T-helper 17 cell (primary cell): ENCODE results near the gene L3MBTL1. TPM values are rescaled to one million over a fixed set of nuclear protein-coding genes. Genes with fewer than 3 reads are reported as not detected.
"Not testable (repeated sequence)": the region's sequence is repeated elsewhere in the genome, so short reads cannot be mapped to it uniquely, and the experiment has no call there.

Source experiments
- ATAC-seq: fragments of 150-1000 bp; cut with Tn5 transposase; 2 replicates; pipeline ENCODE4 v1.10.0; 2021; ENCODE audit warnings: mild to moderate bottlenecking, moderate library complexity
- DNase-seq, 3 donors: peaks; one replicate each; pipeline versions ENCODE4 v3.0.0 to v3.0.0-alpha.2; 2020 to 2021
- H3K9me3 ChIP-seq: one replicate; pipeline ENCODE4 v1.7.0; 2013; ENCODE audit warnings: low read length, mild to moderate bottlenecking; ENCODE audit not compliant: control insufficient read depth, poor library complexity, severe bottlenecking
- H3K27ac Mint-ChIP-seq: one replicate; pipeline ENCODE4 v1.8.0; 2022; ENCODE audit warnings: mild to moderate bottlenecking, moderate library complexity, mixed read lengths
- H3K27me3 Mint-ChIP-seq: one replicate; pipeline ENCODE4 v1.8.0; 2022; ENCODE audit warnings: mixed read lengths
- H3K36me3 Mint-ChIP-seq: one replicate; pipeline ENCODE4 v1.8.0; 2022; ENCODE audit warnings: low read depth, mixed read lengths
- H3K4me1 Mint-ChIP-seq: one replicate; pipeline ENCODE4 v1.8.0; 2022; ENCODE audit warnings: mild to moderate bottlenecking, mixed read lengths
- H3K4me3 Mint-ChIP-seq: one replicate; pipeline ENCODE4 v1.8.0; 2022; ENCODE audit warnings: mild to moderate bottlenecking, moderate library complexity, mixed read lengths
- total RNA-seq, 4 donors: library from RNA in 2 of 4; stranded (reverse) in 2 of 4; gene quantifications; one replicate each; pipeline ENCODE4 v1.2.3 and lab custom pipeline; 2022 to 2026

The L3MBTL1 gene
- total RNA-seq, 2 donors from 2014 or later: 9.9 to 11.6 TPM

DNA sequence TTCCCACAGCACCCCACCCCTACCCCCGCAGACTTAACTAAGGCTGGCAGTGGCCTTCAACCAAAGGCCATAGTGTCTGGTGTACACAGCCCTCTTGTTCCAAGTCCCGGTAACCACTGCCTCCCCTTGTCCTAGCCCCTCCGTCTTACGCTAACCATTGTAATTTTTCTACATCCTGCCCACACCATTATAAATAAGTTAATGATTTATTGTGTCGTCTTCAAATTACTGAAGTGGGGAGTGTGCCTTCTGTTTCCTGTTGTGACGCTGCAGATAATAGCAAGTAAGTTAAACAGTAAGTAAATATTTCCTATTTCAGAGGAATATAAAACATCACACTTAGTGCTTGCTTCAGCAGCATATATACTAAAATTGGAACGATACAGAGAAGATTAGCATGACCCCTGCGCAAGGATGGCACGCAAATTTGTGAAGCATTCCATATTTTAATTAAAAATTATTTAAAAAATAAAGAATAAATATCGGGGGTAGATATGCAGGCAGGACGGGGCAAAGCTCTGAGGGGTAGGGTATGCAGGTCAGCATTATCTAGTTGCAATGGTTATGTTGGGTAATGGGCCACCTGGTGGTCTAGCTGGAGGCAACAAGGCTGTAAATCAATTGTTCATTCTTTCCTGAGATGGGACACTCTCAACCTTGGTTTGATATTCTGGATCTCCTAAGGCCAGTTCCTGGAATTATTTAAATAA, 34.7 kb upstream of the L3MBTL1 start:
- Mint-ChIP-seq H3K36me3 (no peaks in the 10 kb centered on the region), H3K27ac (no peak overlapping the region), H3K4me3 (no peak overlapping the region), H3K27me3 (no peaks in the 10 kb centered on the region), H3K4me1 (no peaks in the 10 kb centered on the region)
- ATAC-seq (no peak), DNase-seq (no peak)
- H3K9me3 ChIP-seq: no peaks in the 10 kb centered on the region

DNA sequence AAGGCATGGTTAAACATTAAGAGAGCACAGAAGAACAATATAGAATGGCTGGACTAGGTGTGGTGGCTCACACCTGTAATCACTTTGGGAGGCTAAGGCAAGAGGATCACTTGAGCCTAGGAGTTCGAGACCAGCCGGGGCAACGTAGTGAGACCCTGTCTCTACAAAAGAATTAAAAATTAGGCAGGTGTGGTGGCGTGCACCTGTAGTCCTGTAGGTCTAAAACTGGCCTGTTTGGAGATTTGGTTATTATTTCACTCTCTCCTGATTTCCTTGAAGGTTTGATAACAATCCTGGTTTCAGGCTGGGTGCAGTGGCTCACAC, 34.2 kb upstream of the L3MBTL1 start:
- no peak for DNase-seq
- H3K4me1 Mint-ChIP-seq: no peaks in the 10 kb centered on the region

DNA sequence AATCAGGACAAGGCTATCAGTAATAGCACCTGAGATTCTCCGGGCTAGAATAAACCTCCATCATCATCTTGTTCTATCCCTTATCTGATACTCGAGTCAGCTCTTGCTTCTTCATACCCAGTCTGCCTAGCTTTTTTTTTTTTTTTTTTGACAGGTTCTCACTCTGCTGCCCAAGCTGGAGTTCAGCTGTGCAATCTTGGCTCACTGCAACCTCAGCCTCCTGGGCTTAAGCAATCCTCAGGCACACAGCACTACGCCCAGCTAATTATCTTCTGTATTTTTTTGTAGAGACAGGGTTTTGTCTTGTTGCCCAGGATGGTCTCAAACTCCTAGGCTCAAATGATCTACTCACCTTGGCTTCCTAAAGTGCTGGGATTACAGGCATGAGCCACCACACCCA, 30.3 kb upstream of the L3MBTL1 start:
- no peaks in the 10 kb centered on the region for H3K4me1 Mint-ChIP-seq
- H3K36me3 Mint-ChIP-seq: no peaks in the 10 kb centered on the region
- H3K4me3 Mint-ChIP-seq: no peak overlapping the region
- ATAC-seq: no peak
- DNase-seq: no peak
- no peak overlapping the region for H3K27ac Mint-ChIP-seq
- H3K9me3 ChIP-seq: no peaks in the 10 kb centered on the region
- H3K27me3 Mint-ChIP-seq: no peaks in the 10 kb centered on the region

More for the DNA sequence above, 34.2 kb upstream of the L3MBTL1 start:
- no peaks in the 10 kb centered on the region for H3K27me3 Mint-ChIP-seq
- no peaks in the 10 kb centered on the region for H3K36me3 Mint-ChIP-seq
- H3K4me3 Mint-ChIP-seq: no peak overlapping the region
- ATAC-seq: no peak
- no peak overlapping the region for H3K27ac Mint-ChIP-seq
- H3K9me3 ChIP-seq: no peaks in the 10 kb centered on the region

DNA sequence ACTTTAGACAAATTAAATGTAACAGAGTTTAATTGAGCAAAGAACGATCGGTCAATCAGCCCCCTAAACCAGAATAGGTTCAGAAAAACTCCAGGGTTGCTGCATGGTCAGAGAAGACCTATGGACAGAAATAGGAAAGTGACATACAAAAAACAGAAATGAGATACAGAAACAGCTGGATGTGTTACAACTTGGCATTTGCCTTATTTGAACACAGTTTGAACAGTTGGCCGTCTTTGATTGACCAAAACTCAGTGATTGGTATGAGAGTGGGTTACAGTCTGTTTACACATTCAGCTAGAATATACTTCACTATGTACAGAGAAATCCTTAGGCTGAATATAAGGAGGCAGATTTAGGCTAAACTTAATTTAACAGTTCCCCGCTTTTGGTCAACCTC, 29.9 kb upstream of the L3MBTL1 start:
- H3K9me3 ChIP-seq: no peaks in the 10 kb centered on the region
- ATAC-seq (no peak), DNase-seq (no peak)
- Mint-ChIP-seq H3K4me3 (no peak overlapping the region), H3K27me3 (no peaks in the 10 kb centered on the region), H3K27ac (no peak overlapping the region), H3K4me1 (no peaks in the 10 kb centered on the region), H3K36me3 (no peaks in the 10 kb centered on the region)

DNA sequence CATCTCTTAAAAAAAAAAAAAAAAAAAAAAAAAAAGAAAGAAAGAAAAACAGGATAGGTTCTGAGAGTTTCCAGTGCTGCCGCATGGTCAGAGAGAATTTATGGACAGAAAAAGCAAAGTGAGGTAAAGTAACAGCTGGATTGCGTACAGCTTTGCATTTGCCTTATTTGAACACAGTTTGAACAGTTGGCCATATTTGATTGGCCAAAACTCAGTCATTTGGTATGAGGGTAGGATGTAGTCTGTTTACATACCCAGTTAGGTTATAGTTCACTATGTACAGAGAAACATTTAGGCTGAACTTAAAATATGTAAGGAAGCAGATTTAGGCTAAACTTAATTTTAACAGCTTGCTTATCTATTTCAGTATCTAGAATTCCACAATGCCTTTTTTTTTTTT, 17.5 kb upstream of the L3MBTL1 start:
- ATAC-seq (no peak), DNase-seq (no peak)
- H3K4me3 Mint-ChIP-seq: no peak overlapping the region
- no peaks in the 10 kb centered on the region for H3K9me3 ChIP-seq
- no peaks in the 10 kb centered on the region for H3K4me1 Mint-ChIP-seq
- peaks cover 14% of the 10 kb centered on the region for H3K27me3 Mint-ChIP-seq
- no peaks in the 10 kb centered on the region for H3K36me3 Mint-ChIP-seq
- no peak overlapping the region for H3K27ac Mint-ChIP-seq

DNA sequence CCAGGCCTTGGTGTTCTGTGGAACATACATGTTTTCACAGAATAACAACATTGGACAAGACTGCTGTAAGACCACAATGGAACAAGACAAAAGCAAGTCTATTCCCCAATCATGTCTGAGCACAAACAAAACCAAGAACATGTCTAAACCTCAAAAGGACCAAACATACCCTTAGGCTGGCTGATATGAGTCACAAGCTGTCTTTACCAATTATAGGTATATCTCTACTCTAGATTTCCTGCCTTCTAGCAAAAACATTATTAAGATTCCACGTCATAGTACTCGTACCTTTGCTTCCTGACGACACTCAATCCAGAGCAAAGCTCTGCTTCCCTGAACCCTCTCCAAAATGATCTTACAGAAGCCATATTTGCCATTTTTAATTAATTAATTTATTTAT, 15.4 kb upstream of the L3MBTL1 start:
- H3K27ac Mint-ChIP-seq: no peak overlapping the region
- no peaks in the 10 kb centered on the region for H3K36me3 Mint-ChIP-seq
- no peaks in the 10 kb centered on the region for H3K9me3 ChIP-seq
- DNase-seq (no peak), ATAC-seq (no peak)
- peaks cover 14% of the 10 kb centered on the region for H3K27me3 Mint-ChIP-seq
- no peak overlapping the region for H3K4me3 Mint-ChIP-seq
- no peaks in the 10 kb centered on the region for H3K4me1 Mint-ChIP-seq

DNA sequence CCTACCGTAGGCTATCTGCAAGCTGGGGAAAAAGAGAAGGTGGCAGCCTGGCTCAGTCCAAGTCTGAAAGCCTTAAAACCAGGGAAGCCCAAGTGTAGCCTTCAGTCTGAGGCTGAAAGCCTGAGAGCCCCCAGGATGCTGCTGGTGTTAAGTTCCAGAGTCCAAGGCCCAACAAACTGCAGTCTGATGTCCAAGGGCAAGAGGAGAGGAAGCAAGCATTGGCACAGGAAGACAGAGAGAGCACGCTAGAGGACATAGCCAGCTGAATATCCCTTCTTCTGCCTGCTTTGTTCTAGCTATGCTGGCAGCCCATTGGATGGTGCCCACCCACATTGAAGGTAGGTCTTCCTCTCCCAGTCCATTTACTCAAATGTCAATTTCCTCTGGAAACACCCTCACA, 12.1 kb upstream of the L3MBTL1 start:
- H3K9me3 ChIP-seq: no peaks in the 10 kb centered on the region
- Mint-ChIP-seq H3K27me3 (peaks cover 14% of the 10 kb centered on the region), H3K36me3 (no peaks in the 10 kb centered on the region), H3K4me3 (no peak overlapping the region), H3K4me1 (no peaks in the 10 kb centered on the region), H3K27ac (no peak overlapping the region)
- no peak for DNase-seq
- no peak for ATAC-seq

DNA sequence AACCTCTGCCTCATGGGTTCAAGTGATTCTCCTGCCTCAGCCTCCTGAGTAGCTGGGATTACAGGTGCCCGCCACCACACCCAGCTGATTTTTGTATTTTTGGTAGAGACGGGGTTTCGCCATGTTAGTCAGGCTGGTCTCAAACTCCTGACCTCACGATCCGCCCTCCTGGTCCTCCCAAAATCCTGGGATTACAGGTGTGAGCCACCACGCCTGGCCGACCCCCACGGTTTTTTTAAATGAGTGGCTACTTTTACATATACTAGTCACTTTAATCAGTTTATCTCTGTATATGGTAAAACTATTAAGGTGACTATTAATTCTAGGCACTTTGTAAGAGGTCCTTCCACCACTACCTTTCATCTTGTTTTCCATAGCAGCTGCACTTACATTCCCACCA, 5.5 kb upstream of the L3MBTL1 start:
- not testable (repeated sequence) for H3K4me3 Mint-ChIP-seq, H3K9me3 ChIP-seq, ATAC-seq, DNase-seq, H3K36me3 Mint-ChIP-seq, H3K4me1 Mint-ChIP-seq
- peak overlapping the region; percentile 51 for H3K27ac Mint-ChIP-seq
- peaks cover 39% of the 10 kb centered on the region for H3K27me3 Mint-ChIP-seq

DNA sequence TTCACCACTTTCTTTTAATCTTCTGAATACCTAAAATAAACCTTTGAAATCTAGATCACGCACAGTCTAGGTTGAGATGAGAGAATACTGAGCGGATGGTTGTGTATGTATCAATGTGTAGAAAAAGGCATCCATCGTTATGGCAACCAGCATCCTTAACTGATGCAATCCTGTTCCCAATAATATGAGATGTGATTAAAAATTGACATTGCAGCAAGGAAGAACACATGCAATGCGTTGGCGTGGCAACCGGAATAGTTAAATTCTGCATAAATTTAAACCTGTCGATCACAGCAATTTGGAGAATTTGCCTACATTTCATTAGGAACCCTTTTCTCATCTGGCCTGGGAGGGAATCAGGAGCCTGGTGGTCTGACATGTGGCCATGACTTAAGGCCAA, 1.3 kb upstream of the L3MBTL1 start:
- no peak overlapping the region for H3K4me3 Mint-ChIP-seq
- peaks cover 3% of the 10 kb centered on the region for H3K4me1 Mint-ChIP-seq
- DNase-seq: no peak
- H3K9me3 ChIP-seq: no peaks in the 10 kb centered on the region
- peaks cover 58% of the 10 kb centered on the region for H3K27me3 Mint-ChIP-seq
- H3K27ac Mint-ChIP-seq: no peak overlapping the region
- no peak for ATAC-seq
- H3K36me3 Mint-ChIP-seq: no peaks in the 10 kb centered on the region

DNA sequence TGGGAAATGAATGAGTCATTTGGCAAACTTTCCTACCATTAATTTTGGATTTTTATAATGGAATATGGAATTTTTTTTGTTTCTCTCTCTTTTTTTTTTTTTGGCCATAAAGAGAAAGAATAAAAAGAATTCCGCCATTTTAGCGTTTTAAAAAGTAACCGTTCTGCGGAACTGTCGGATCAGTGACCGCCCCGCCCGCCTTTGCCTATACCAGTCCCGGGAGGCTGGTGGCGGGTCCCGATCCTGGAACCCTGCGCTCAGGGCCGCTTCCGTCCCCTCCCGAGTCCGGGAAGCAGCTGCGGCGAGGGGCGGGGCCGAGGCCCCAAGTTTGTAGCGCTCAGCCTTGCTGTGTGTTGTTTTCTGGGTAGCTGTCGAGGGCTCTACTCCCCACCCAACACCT, 609 bp downstream of the L3MBTL1 start:
- DNase-seq: no peak
- H3K4me1 Mint-ChIP-seq: peaks cover 5% of the 10 kb centered on the region
- H3K27me3 Mint-ChIP-seq: peaks cover 57% of the 10 kb centered on the region
- peak overlapping the region; percentile 67 for H3K4me3 Mint-ChIP-seq
- no peaks in the 10 kb centered on the region for H3K9me3 ChIP-seq
- no peak overlapping the region for H3K27ac Mint-ChIP-seq
- no peaks in the 10 kb centered on the region for H3K36me3 Mint-ChIP-seq
- ATAC-seq: no peak

DNA sequence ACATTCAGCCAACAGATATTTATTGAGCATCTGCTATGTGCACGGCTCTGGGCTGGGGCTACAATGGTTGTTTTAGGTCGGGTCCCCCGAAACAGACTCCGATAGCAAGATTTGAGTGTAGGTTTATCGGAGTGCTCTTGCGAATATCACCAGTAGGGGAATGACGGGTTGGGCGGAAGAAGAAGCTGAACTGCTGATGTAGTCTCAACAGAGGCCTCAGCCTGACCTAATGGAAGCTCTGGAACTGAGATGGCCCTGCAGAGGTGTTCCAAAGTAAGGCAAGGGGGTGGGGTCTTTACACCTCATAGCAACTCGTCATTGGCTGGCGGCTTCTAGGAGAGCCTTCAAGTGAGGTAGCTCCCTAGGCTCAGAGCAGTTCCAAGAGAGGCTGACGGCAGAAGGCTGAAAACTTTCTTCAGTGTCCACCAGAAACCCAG, 1.1 kb downstream of the L3MBTL1 start:
- ATAC-seq (no peak), DNase-seq (no peak)
- Mint-ChIP-seq H3K36me3 (no peaks in the 10 kb centered on the region), H3K27me3 (peaks cover 52% of the 10 kb centered on the region), H3K4me3 (peak overlapping the region; percentile 67), H3K4me1 (peaks cover 5% of the 10 kb centered on the region), H3K27ac (no peak overlapping the region)
- no peaks in the 10 kb centered on the region for H3K9me3 ChIP-seq

DNA sequence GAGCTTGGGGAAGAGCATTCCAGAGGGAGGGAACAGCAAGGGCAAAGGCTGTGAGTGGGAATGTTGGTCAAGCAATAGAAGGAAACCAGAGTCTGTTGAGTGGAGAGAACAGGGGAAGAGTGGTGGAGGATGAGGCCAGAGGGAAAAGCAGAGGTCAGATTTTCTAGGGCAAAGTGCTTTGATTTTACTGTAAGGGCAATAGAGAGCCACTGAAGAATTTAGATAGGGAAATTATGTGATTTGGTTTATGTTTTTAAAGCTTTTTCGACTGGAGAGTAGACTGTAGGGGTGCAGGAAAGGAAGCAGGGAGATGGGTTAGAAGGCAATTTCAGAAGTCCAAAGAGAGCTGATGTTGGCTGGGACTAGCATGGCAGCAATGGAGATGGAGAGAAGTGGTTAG, 4.4 kb downstream of the L3MBTL1 start:
- Mint-ChIP-seq H3K27me3 (peaks cover 29% of the 10 kb centered on the region), H3K4me3 (peak overlapping the region; percentile 9), H3K4me1 (peaks cover 22% of the 10 kb centered on the region), H3K27ac (peak overlapping the region; percentile 62), H3K36me3 (no peaks in the 10 kb centered on the region)
- DNase-seq: no peak
- H3K9me3 ChIP-seq: no peaks in the 10 kb centered on the region
- no peak for ATAC-seq

DNA sequence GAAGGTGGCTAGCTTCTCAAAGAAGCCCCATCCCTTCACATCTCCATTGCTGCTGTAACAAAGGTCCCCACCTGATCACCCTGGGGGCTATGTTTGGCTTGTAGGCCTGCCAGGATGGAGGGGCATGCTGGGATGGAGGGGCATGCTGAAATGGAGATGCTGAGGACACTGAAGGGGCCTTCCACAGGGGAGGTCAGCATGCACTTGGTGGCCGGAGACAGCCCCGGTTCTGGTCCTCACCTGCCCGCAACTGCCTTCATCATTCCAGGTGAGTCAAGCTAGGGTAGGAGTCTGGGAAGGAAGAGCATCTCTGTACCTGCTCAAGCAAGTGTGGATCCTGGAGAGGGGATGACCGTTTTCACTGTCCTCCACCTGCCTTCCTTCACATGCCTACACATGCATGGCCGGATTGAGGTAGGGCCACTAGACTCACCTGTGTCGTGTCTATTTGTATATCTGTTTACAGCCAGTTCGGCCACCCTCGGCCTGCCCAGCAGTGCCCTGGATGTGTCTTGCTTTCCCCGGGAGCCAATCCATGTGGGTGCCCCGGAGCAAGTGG, 6.0 kb downstream of the L3MBTL1 start:
- Mint-ChIP-seq H3K36me3 (no peaks in the 10 kb centered on the region), H3K4me1 (peaks cover 22% of the 10 kb centered on the region), H3K27me3 (peaks cover 21% of the 10 kb centered on the region), H3K4me3 (peak overlapping the region; percentile 96), H3K27ac (no peak overlapping the region)
- H3K9me3 ChIP-seq: no peaks in the 10 kb centered on the region
- no peak for ATAC-seq
- no peak for DNase-seq

DNA sequence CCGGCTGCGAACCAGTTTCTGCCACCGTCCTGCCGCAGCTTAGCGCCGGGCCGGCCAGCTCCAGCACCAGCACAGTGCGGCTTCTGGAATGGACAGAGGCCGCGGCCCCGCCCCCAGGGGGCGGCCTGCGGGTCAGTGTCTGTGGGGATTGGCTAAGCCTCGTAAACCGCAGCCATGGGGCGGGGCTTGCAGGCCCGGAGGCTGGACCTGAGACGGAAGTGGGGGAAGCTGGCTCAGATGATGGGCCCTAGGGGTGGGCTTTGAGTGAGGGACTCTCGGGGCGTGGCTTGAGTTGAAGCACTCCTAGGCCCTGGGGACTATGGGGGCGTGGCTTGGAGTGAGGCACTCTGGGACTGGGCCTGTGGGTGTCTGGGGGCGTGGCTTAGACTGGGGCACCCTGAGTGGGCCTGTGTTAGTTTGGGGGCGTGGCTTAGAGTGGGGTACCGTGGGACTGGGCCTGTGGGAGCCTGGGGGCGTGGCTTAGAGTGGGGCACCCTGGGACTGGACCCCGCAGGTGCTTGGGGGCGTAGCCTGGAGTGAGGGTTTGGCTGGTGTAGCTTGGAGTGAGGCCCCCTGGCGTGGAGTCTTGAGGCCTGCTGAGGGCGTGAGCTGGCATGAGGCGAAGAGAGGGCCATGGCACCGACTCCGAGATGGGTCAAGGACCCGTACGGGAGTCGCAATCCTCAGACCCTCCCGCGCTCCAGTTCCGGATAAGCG, 6.6 kb downstream of the L3MBTL1 start:
- Mint-ChIP-seq H3K27me3 (peaks cover 15% of the 10 kb centered on the region), H3K4me1 (peaks cover 19% of the 10 kb centered on the region), H3K36me3 (no peaks in the 10 kb centered on the region), H3K4me3 (peak overlapping the region; percentile 96), H3K27ac (peak overlapping the region; percentile 90)
- peak; percentile 79 to 85 (median 82) for DNase-seq
- no peaks in the 10 kb centered on the region for H3K9me3 ChIP-seq
- peak; percentile 95 for ATAC-seq
